ENCODE results near the gene MPHOSPH6. TPM values are rescaled to one million over a fixed set of nuclear protein-coding genes. Genes with fewer than 3 reads are reported as not detected.

MPHOSPH6 gene
- total RNA-seq, 1 donor = 32.7 TPM

GRCh38 chr16:82197540-82198240 is 27.7 kb upstream of the MPHOSPH6 start:
- H3K4me3 ChIP-seq (ENCODE audit: low read depth, low read length) = no peak overlapping the region
- no peak for DNase-seq (ENCODE audit: low read depth)
- TF ChIP-seq CTCF (IDR thresholded peaks at IDR 0.05; ENCODE audit: insufficient read depth, low read length) = no peak

GRCh38 chr16:82195917-82196494 is 26.0 kb upstream of the MPHOSPH6 start:
- no peak overlapping the region for H3K4me3 ChIP-seq (ENCODE audit: low read depth, low read length)
- DNase-seq (ENCODE audit: low read depth) = peak; percentile 76
- no peak for TF ChIP-seq CTCF (IDR thresholded peaks at IDR 0.05; ENCODE audit: insufficient read depth, low read length)

- no peak for DNase-seq (ENCODE audit: low read depth)
- no peak for TF ChIP-seq CTCF (IDR thresholded peaks at IDR 0.05; ENCODE audit: insufficient read depth, low read length)
Measured at GRCh38 chr16:82194086-82194485, 24.1 kb upstream of the MPHOSPH6 start.

GRCh38 chr16:82192665-82193064 is 22.6 kb upstream of the MPHOSPH6 start:
- H3K4me3 ChIP-seq (ENCODE audit: low read depth, low read length) = no peak overlapping the region
- peak; percentile 64 for DNase-seq (ENCODE audit: low read depth)
- TF ChIP-seq CTCF (IDR thresholded peaks at IDR 0.05; ENCODE audit: insufficient read depth, low read length) = no peak

More at GRCh38 chr16:82194086-82194485, 24.1 kb upstream of the MPHOSPH6 start:
- no peak overlapping the region for H3K4me3 ChIP-seq (ENCODE audit: low read depth, low read length)

- no peak for TF ChIP-seq CTCF (IDR thresholded peaks at IDR 0.05; ENCODE audit: insufficient read depth, low read length)
- no peak for DNase-seq (ENCODE audit: low read depth)
- no peak overlapping the region for H3K4me3 ChIP-seq (ENCODE audit: low read depth, low read length)
Measured at GRCh38 chr16:82190386-82190785, 20.4 kb upstream of the MPHOSPH6 start.

- no peak for DNase-seq (ENCODE audit: low read depth)
- no peak for TF ChIP-seq CTCF (IDR thresholded peaks at IDR 0.05; ENCODE audit: insufficient read depth, low read length)
- H3K4me3 ChIP-seq (ENCODE audit: low read depth, low read length) = no peak overlapping the region
Measured at GRCh38 chr16:82187829-82188228, 17.8 kb upstream of the MPHOSPH6 start.

All from fibroblast of the aortic adventitia (primary cell).